Retinal pigment epithelial cell (primary cell): ENCODE results near the gene PLCB1.

Experiments
- DNase-seq: peaks from one replicate; pipeline ENCODE4 v3.0.0-alpha.2; 2010; ENCODE audit warnings: low read depth
- H3K4me3 ChIP-seq: 2 replicates; pipeline ENCODE4 v1.5.1; 2011; ENCODE audit warnings: mild to moderate bottlenecking, low read length, control low read depth, moderate library complexity
- CTCF ChIP-seq: conservative IDR thresholded peaks from 2 replicates; pipeline ENCODE4 v1.5.1; 2011; ENCODE audit warnings: low read depth, low read length, control low read depth, inconsistent platforms

Gene PLCB1

GRCh38 chr20:8912731-8913130, 780.7 kb downstream of the PLCB1 start:
- no peak for TF ChIP-seq CTCF
- no peak overlapping the region for H3K4me3 ChIP-seq
- DNase-seq: no peak

GRCh38 chr20:8913456-8913855, 781.4 kb downstream of the PLCB1 start:
- no peak for TF ChIP-seq CTCF
- DNase-seq: no peak
- no peak overlapping the region for H3K4me3 ChIP-seq

GRCh38 chr20:8914421-8914820, 782.4 kb downstream of the PLCB1 start:
- H3K4me3 ChIP-seq: no peak overlapping the region
- DNase-seq: no peak
- TF ChIP-seq CTCF: no peak

GRCh38 chr20:8917084-8917483, 785.0 kb downstream of the PLCB1 start:
- DNase-seq: no peak
- TF ChIP-seq CTCF: no peak
- no peak overlapping the region for H3K4me3 ChIP-seq

DNA sequence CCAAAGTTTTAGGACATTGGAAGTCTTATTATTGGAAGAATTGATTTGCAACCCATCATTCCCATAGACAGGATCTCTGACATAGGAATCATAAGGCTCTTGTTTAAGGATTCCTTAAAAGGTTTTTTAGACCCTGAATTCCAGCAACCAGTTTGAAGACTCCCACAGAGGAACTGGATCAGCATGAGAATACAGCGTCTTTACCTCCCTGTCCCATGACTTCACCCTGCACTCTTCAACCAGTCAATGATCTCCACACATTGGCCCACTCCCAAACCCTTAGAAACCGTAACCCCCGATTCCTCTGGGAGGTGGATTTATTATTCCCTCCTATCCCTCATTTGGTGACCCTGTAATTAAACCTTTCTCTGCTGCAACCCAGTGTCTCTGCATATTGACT, 786.1 kb downstream of the PLCB1 start:
- TF ChIP-seq CTCF: no peak
- DNase-seq: no peak
- no peak overlapping the region for H3K4me3 ChIP-seq

GRCh38 chr20:8924539-8924938, 792.5 kb downstream of the PLCB1 start:
- TF ChIP-seq CTCF: no peak
- DNase-seq: no peak
- no peak overlapping the region for H3K4me3 ChIP-seq

DNA sequence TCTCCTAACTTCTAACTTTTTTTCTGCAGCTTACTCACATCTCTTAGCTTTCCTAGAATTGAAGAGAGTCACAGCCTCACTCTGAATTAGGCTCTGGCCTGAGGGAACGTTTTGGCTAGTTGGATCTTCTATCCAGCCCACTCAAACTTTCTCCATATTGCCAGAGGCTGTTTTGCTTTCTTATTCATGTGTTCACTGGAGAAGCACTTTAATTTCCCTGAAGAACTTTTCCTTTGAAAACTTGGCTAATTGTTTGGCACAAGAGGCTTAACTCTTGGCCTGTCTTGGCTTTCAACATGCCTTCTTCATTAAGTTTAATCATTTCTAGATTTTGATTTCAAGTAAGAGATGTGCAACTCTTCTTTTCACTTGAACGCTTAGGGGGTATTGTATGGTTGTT, 798.7 kb downstream of the PLCB1 start:
- H3K4me3 ChIP-seq: no peak overlapping the region
- no peak for DNase-seq
- TF ChIP-seq CTCF: no peak
